Measurements from ENCODE around the gene CAMKMT.

CAMKMT gene

GRCh38 chr2:44462934-44463849 lies 101.4 kb downstream of the CAMKMT start:
- no peak overlapping the region for H3K4me3 ChIP-seq (ENCODE audit: low read depth, low read length)
- TF ChIP-seq CTCF (IDR thresholded peaks at IDR 0.05; ENCODE audit: low read depth, low read length, missing control alignments): no peak
- no peak for DNase-seq (ENCODE audit: low read depth)

- H3K4me3 ChIP-seq (ENCODE audit: low read depth, low read length): no peak overlapping the region
- TF ChIP-seq CTCF (IDR thresholded peaks at IDR 0.05; ENCODE audit: low read depth, low read length, missing control alignments): no peak
- DNase-seq (ENCODE audit: low read depth): no peak
These were observed 102.7 kb downstream of the CAMKMT start for GRCh38 chr2:44464437-44464836.

GRCh38 chr2:44470151-44470550 lies 108.4 kb downstream of the CAMKMT start:
- H3K4me3 ChIP-seq (ENCODE audit: low read depth, low read length): no peak overlapping the region
- no peak for TF ChIP-seq CTCF (IDR thresholded peaks at IDR 0.05; ENCODE audit: low read depth, low read length, missing control alignments)
- DNase-seq (ENCODE audit: low read depth): no peak

GRCh38 chr2:44477657-44478414 lies 116.1 kb downstream of the CAMKMT start:
- no peak for DNase-seq (ENCODE audit: low read depth)
- no peak for TF ChIP-seq CTCF (IDR thresholded peaks at IDR 0.05; ENCODE audit: low read depth, low read length, missing control alignments)
- no peak overlapping the region for H3K4me3 ChIP-seq (ENCODE audit: low read depth, low read length)

- no peak overlapping the region for H3K4me3 ChIP-seq (ENCODE audit: low read depth, low read length)
- peak; percentile 99 for TF ChIP-seq CTCF (IDR thresholded peaks at IDR 0.05; ENCODE audit: low read depth, low read length, missing control alignments)
- DNase-seq (ENCODE audit: low read depth): peak; percentile 66
These were observed 117.6 kb downstream of the CAMKMT start for GRCh38 chr2:44479127-44479887.

GRCh38 chr2:44480068-44480467 lies 118.3 kb downstream of the CAMKMT start:
- TF ChIP-seq CTCF (IDR thresholded peaks at IDR 0.05; ENCODE audit: low read depth, low read length, missing control alignments): no peak
- DNase-seq (ENCODE audit: low read depth): no peak
- H3K4me3 ChIP-seq (ENCODE audit: low read depth, low read length): no peak overlapping the region

Data from GM12864 (cell line).